Gastroesophageal sphincter (tissue), 3 donors: ENCODE data around the gene ACSS1.

ENCODE experiments used
- CTCF ChIP-seq, 4 experiments: fragments of 200-600 bp in 2 of 4; fragments of 450-650 bp in 2 of 4; sonication (generic) in 1 of 4; IDR thresholded peaks; one replicate each; pipeline ENCODE4 v1.5.1; 2017 to 2019; ENCODE audit warnings: antibody characterized with exemption in 4 of 4, mild to moderate bottlenecking in 2 of 4, moderate library complexity in 2 of 4
- EP300 ChIP-seq: sonication (generic); formaldehyde crosslinking; IDR thresholded peaks from one replicate; pipeline ENCODE4 v1.6.1; 2017; ENCODE audit warnings: antibody characterized with exemption, mild to moderate bottlenecking
- POLR2A ChIP-seq, 2 donors: fragments of 450-650 bp; IDR thresholded peaks; one replicate each; pipeline ENCODE4 v1.6.1; 2017; ENCODE audit warnings: antibody characterized with exemption in 2 of 2, mild to moderate bottlenecking in 2 of 2, moderate library complexity in 1 of 2

GRCh38 chr20:25033924-25034300 lies 24.0 kb downstream of the ACSS1 start:
- TF ChIP-seq CTCF (IDR thresholded peaks at IDR 0.05) (no peak), POLR2A (IDR thresholded peaks at IDR 0.05) (no peak), EP300 (no peak)
